ENCODE data around the gene WDR62.

The WDR62 gene

DNA sequence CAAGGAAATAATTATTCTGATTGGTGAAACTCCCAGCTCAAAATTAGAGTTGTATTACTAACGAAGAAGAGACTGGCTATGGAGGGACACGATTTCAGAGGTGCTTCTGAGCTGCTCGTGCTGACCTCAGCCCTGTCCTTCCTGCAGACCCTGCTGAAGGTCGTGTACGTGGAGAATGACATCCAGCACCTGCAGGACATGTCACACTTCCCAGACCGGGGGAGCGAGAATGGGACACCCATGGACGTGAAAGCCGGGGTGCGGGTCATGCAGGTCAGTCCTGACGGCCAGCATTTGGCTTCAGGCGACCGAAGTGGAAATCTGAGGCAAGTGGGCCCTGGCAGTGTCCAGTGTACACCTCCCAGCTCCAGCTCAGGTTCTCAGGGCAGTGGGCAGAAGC lies 28.2 kb downstream of the WDR62 start:
- DNase-seq: no peak

DNA sequence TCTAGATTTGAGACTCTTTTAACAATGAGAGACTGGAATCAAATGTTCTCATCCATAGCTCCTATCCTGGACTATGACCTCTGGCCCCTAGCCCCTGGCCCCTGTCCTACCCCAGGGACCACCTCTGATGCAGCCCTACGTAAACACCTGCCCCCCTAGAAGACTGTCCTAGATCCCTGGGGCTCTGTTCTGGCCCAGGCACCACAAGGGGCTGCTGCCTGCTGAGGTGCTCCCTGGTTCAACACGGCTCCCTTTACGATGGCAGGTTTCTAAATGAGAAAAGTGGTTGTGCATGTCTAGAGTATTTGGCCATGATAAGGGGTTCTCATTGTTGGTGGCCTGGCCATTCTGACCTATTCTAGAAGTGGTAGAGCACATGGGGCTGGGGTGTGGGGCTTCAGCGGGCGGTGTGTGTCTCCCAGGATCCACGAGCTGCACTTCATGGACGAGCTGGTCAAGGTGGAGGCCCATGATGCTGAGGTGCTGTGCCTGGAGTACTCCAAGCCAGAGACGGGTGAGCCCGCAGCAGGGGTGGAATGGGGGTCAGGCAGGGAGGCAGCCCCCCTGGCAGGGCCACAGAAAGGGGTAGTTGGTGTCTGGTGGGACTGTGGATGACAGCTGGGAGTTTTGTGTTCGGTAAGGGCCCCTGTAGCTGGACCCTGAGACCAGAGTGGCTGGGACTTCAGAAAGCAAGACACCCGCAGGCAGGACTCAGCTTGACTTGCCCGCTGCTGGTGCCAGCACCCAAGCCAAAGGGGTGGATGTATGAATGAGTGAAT lies 29.7 kb downstream of the WDR62 start:
- DNase-seq: no peak

DNA sequence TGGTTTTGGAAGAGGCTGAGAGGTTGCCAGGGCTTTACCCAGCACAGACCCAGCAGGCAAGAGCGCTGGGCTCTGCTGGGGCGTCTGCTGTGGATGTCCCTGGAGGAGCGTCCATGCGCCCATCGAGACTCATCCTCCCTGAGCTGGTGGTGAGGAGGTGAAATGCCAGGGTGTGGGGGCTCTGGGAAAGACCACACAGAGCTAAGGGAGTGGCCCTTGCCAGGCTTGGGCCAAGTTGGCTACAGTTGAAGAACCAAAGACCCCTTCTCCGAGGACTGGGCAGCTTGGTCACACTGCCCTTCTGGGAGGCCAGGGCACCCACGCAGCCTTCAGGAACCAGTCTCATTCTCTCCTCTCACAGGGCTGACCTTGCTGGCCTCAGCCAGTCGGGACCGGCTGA lies 31.6 kb downstream of the WDR62 start:
- DNase-seq: no peak

DNA sequence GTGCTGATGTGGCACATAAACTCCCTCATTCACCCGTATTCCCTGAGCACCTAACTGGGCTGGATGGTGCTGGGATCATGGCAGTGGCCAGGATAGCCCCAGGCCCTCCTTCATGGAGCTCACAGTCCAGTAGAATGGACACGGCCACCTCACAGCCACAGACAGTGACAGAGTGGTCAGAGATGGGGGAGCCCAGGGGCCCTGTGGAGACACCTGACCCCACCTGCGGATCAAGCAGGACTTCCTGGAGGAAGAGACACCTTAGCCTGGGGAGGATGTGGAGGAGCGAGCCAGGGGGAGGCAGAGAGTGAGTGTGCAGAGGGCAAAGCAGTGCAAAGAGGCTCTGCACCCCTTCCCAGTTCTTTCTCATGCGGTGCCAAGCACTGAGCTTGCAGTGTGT lies 35.1 kb downstream of the WDR62 start:
- DNase-seq: no peak

DNA sequence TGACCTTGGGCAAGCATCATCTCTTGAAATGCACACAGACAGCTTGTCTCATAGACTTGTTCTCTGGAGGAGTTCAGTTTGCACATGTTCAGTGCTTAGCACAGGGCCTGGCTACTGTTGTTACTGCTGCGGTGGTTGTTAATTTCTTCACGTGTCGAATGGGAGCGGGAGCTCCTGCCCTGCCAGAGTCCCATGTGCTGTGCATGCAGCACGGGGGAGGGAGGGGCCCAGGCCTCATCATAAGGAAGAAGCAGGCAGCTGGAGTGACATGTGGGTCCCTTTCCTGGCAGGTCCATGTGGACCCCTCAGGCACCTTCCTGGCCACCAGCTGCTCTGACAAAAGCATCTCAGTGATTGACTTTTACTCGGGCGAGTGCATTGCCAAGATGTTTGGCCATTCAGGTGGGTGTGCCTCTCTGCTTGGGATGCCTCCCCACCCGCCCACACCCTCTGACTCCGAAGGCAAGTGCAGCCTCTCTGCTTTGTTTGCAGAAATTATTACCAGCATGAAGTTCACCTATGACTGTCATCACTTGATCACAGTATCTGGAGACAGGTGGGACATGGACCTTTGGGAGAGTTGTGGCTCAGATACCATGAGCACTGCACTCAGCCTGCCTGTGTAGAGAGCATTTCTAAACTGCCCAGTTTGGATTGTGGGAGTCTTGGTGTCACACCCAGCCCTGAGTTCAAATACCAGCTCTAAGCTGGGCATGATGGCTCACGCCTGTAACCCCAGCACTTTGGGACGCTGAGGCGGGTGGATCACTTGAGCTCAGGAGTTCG lies 36.4 kb downstream of the WDR62 start:
- no peak for DNase-seq

DNA sequence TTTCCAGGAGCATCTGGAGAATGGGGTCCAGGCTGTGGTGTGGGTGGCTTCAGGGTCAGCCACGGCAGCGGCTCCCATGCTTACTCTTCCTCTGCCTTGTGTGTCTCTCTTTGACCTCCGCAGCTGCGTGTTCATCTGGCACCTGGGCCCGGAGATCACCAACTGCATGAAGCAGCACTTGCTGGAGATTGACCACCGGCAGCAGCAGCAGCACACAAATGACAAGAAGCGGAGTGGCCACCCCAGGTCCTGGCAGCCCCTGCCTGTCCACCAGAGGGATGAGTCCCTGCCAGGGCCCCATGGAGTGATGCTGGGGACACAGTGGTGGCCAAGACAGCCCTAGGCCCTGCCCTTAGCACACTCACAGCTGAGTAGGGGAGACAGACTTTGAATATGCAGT lies 37.9 kb downstream of the WDR62 start:
- DNase-seq: no peak

DNA sequence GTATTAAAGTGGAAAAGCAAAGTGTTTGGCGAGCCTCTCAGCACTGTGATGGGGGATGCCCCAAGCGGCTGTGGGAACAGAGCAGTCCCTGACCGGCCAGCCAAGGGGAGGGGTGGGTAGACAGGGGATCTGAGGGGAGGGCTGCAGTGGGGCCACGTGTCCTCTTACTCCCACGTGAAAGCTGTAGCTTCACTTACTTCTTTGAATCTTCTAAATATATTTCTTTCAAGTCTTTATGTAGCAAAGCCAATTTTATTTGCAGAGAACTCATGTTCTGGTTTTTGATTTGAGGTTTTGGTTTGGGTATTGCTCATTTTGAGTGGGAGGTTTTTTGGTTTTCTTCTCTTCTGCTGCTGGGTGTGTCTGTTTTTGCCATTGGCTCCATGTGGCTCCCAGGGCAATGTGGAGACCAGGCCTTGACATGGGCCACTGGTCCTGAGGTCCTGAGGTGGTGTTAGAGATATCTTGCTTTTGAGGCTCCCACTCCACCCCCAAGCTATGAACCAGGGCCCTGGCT lies 38.5 kb downstream of the WDR62 start:
- peak; percentile 11 for DNase-seq

DNA sequence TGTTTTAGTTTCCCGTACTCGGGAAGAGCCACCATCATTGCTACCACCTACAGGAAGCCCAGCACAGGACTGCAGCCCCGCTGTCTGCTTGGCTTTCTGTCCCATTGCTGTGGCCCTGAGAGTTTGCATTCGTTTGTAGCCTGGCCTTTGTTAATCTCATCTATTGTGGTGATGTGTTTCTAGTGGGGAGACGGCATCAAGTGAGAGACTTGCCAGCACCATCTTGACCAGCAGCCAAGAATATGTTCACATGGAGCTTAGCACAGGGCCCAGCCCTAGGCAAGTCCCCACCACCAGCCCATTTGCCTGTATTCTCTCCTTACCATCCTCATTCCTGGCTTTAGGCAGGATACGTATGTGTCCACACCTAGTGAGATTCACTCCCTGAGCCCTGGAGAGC lies 39.0 kb downstream of the WDR62 start:
- no peak for DNase-seq

DNA sequence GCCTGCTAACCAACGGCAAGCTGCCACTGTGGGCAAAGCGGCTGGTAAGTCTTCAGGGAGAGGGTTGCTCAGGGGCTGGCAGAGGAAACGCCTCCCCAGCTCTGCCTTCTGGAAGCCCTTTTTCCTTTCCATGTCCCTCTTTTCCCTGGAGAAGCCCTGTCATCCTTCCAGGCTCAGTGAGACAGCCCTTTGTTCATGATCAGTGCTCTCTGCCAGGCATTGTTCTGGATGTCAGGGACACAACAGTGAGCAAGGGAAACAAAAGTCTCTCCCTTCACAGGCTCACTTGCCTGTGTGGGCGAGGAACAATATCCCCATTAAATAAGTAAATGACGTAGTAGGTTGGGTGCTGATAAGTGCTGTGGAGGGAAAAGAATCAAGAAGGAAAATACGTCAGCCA lies 42.3 kb downstream of the WDR62 start:
- no peak for DNase-seq

DNA sequence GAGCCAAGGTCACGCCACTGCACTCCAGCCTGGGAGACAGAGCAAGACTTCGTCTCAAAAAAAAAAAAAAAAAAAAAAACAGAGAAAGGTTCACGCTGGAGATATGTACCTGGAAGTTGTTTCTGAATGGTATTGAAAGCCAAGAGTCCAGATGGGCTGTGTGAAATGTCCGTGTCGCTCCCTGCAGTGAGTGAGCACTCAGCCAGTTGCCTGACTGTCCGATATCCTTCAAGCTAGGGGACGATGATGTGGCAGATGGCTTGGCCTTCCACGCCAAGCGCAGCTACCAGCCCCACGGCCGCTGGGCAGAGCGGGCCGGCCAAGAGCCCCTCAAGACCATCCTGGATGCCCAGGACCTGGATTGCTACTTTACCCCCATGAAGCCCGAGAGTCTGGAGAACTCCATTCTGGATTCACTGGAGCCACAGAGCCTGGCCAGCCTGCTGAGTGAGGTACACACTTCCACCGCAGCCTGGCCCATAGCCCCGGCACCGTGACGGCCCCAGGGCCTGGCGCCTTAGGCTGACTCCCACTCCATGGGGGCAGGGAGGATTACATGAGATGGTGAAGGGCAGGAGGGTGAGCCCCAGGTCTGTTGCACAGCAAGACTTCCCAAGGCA lies 44.6 kb downstream of the WDR62 start:
- no peak for DNase-seq

DNA sequence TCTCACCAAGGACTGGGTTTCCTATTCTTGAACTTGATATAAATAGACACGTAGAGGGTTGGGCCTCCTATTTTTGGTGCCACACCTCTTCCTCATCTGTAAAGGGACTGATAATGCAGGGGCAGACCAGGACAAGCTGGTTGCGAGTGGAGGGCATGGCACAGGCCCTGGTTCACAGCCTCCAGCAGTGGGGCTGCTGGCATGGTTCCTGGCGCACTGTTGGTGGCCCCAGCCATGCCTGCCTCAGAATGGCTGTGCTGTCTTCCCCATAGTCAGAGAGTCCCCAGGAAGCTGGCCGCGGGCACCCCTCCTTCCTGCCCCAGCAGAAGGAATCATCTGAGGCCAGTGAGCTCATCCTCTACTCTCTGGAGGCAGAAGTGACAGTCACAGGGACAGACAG lies 45.8 kb downstream of the WDR62 start:
- DNase-seq: no peak

DNA sequence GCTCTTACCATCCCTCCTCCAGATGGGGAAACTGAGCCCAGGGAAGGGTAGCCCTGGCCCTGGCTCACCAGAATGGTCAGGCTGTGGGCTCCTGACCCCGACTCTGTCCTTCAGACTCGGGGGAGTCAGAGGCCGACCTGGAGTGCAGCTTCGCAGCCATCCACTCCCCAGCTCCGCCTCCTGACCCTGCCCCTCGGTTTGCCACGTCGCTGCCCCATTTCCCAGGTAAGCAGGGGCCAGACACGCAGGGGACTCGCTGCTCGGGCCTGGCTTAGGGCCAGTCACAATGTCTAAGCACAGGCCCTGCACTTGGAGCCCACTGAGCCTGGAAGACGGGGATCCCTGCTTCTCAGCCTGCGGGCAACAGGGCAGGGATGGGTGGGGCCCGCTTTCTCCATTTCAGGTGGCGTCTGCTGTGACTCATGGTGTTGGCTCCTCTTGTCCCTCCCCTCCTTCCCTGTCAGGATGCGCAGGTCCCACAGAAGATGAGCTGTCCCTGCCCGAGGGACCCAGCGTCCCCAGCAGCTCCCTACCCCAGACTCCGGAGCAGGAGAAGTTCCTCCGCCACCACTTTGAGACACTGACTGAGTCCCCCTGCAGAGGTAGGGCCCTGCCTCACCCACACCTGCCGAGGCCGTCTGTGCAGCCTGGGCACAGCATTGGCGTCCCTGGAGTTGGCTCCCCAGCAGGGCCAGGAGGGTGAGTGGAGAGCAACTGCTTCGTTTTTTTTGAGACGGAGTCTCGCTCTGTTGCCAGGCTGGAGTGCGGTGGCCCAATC lies 47.0 kb downstream of the WDR62 start:
- DNase-seq: no peak

DNA sequence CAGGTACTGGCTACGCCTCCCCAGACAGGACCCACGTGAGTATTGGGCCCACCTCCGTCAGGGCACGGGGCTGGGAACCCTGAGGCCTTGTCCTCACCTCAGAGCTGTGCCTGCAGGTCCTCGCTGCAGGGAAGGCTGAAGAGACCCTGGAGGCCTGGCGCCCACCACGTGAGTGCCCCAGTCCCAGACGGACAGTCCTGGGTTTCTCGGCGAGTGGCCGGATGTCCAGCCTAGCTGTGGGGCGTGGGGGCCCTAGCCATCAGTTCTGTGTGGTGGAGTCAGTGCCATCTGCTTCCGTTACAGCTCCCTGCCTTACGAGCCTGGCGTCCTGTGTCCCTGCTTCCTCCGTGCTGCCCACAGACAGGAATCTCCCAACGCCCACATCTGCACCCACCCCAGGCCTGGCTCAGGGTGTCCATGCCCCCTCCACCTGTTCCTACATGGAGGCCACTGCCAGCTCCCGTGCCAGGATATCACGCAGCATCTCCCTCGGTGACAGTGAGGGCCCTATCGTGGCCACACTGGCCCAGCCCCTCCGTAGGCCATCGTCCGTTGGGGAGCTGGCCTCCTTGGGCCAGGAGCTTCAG lies 48.4 kb downstream of the WDR62 start:
- DNase-seq: no peak

DNA sequence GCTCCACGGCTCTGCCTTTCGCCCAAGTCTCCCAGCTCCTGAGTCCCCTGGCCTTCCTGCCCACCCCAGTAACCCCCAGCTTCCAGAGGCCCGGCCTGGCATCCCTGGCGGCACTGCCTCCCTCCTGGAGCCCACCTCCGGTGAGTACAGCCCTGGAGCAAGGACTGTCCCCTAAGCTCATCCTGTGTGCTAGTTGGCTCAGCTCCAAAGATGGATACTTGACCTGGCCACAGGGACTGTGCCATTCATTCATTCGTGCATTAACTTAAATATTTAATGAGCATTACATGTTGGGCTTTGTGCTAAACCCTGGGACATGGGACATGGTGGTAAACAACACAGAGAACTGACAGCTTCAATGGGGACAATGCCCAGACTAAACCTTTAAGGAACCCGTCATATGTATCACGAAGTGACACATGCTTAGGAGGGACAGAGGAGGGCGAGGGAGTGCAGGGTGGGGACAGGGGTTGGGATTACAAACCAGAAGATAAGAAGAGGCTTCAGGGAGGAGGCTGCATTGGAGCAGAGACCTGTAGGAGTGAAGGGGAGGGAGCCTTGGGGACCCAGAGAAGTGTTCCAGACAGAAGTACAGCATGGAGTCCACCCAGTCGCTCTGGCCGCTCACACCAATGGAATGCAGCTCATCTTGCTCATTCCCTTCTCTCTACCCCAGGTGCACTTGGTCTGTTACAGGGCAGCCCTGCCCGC lies 49.3 kb downstream of the WDR62 start:
- no peak for DNase-seq

DNA sequence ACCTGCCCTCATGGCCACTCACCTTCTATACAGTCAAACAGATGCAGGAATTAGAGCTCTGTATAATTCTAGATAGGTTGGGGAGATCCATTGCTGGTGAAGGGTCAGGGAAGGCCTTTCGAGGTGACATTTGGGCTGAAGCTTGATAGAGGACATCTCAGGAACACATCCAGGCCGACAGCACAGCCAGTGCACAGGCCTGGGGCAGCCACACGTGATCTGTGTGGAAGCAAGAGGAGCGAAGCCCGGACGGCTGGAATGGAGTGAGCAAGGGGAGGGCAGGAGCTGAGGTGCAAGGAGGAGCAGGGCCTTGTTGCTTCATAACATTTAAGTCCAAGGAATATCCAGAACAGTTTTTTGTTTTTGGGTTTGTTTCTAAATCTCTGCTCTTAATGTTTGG lies 51.7 kb downstream of the WDR62 start:
- no peak for DNase-seq

DNA sequence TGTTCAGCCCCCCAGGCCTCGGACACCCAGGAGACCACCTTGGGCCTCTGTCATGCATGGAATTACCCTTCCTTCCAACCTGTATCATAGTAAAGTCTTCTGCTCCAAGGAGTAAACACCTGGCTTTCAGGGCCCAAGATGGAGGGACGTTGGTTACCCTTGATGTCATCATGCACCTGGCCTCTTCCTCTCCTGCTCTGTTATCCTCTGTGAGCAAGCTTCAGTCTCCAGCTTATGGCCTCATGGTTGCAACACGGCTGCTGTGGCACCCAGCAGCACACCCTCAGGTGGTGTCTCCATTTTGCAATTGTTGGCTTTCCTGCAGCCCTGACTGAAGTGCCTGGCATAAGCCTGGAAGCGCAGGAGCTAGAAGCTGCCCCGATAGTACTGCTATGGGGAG lies 52.3 kb downstream of the WDR62 start:
- DNase-seq: no peak

DNA sequence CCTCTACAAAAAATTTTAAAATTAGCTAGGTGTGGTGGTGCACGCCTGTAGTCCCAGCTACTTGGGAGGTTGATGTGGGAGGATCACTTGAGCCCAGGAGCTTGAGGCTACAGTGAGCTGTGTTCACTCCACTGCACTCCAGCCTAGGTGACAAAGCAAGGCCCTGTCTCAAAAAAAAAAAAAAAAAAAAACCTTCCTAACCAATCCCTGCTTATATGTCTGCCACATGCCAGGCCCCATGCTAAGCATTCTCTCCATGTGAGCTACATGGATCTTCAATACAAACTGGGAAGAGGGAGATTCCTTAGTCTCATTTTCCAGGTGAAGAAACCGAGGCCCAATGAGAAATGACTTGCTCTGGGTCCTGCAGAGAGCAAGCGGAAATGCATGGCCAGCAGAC lies 54.0 kb downstream of the WDR62 start:
- DNase-seq: no peak

DNA sequence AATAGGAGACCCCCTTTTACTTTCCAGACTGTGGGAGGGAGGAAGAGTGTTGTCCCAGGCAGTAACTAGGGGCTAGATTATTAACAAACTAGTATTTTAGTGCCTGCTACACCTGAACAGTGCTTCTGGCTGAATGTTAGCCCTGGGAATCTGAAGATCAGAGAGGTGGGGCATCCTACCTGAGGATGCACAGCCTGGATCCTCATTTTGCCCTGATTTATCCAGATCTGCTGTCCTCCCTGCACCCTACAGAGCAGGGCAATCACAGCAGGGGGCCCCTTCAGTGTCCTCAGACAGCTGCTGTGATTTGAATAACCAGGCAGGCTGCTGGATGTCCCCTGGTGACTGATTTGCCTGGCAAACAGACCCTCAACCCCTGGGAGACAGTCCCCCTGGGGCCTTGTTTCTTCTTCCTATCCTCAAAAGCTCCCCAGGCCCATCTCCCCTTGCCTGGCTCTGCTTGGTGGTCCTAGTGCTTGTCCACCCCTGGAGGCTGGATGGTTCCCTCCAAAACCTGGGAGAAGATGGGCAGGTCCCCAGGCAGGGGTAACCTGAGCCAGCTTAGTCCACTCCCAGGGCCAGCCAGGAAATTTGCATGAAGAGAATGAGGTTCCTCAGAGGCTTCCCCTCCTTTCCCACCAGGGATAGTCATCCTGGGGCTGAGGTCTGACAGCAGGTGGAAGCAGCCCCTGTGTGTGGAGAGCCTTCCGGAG lies 55.9 kb downstream of the WDR62 start, which contains the start of gene OVOL3:
Gene OVOL3 (plus strand): TSS at position 657 of the 713 bp plus-strand sequence. CDS start 60 bp downstream, outside the sequence.
- no peak for DNase-seq

DNA sequence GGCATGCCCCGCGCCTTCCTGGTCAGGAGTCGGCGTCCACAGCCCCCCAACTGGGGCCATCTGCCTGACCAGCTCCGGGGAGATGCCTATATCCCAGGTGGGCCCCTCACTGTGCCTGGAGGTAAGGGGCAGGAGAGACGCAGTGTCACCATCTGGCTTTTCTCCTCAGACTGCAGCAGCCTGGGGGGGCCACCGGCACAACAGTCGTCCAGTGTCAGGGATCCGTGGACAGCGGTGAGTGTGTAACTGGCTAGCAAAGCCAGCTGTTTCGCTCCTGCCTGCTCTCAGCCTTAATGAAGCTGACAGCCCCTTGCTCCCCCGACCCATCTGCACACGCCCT lies 56.5 kb downstream of the WDR62 start:
- DNase-seq: no peak

DNA sequence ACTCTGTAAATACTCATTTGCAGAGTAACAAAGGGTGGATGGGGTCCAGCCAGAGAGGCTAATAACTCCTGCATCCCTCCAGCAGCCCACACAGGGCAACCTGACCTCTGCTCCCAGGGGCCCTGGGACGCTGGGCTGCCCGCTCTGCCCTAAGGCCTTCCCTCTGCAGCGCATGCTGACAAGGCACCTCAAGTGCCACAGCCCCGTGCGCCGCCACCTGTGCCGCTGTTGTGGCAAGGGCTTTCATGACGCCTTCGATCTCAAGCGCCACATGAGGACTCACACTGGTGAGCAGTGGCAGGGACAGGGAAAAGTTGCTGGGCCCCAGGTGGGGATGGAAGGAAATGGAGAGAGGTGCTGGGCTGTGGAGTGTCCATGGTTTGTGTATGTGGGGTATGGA lies 58.0 kb downstream of the WDR62 start:
- DNase-seq: no peak

DNA sequence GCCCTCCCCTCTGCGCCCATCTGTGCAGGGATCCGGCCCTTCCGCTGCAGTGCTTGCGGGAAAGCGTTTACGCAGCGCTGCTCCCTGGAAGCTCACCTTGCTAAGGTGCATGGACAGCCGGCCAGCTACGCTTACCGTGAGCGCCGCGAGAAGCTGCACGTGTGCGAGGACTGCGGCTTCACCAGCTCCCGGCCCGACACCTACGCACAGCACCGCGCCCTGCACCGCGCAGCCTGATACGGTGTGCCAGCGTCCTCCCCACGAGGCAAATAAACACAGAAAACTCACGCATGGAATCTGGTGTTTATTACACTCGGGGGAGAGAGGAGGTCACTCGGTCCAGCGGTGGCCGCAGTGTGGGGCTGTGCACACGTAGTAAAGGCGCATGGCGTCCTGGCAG lies 58.7 kb downstream of the WDR62 start:
- DNase-seq: no peak
